Measurements from ENCODE around the gene BCL2L2. TPM values are rescaled to one million over a fixed set of nuclear protein-coding genes. Genes with fewer than 3 reads are reported as not detected.
A peak's percentile ranks its signal among the peaks of the same experiment; 100 is the strongest.

The BCL2L2 gene
- total RNA-seq, 2 experiments from 2014 or later, result 8.6 to 18.0 TPM

DNA sequence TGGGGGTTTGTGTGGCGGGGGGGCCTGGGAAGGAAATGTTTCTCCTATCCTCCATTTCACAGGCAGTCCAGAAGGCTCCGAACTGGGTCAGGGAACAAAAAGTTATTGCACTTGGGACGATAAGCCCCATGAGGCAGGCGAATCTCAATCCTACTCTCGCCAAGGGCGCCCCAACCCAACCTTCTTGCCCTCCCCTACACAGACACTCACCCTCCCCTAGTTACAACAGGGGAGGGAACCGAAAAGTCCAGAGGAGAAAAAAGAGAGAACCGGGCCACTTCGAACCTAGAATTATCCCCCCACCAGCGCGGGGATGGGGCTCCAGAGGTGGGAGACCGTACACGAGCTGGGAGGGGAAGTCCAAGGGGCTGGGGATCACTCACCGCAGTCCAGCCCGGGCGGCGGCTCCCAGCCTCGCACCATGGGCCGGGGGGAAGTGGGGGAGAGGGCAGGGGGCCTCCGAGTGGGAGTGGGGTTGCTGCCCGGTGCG is 21.1 kb upstream of the BCL2L2 start:
- Histone ChIP-seq H3K4me1 (ENCODE audit: insufficient read depth, low read length, poor library complexity, severe bottlenecking) (peaks cover 13% of the 10 kb centered on the region), H3K79me2 (ENCODE audit: insufficient read depth, low read depth, low read length) (peaks cover 14% of the 10 kb centered on the region; the same call in 1 of the 2 replicates), H2AFZ (ENCODE audit: low read length) (peak overlapping the region; percentile 72), H4K20me1 (ENCODE audit: insufficient read depth, low read length) (no peaks in the 10 kb centered on the region), H3K27ac (ENCODE audit: low read depth, low read length, poor library complexity, severe bottlenecking) (peak overlapping the region; percentile 9), H3K9me3 (ENCODE audit: low read length) (no peaks in the 10 kb centered on the region), H3K36me3 (ENCODE audit: insufficient read depth, low read length) (no peaks in the 10 kb centered on the region), H3K9me2 (ENCODE audit: insufficient read depth, low read length) (no peaks in the 10 kb centered on the region), H3K4me3 (ENCODE audit: low read depth, low read length, poor library complexity, severe bottlenecking) (peak overlapping the region; percentile 91), H3K4me2 (ENCODE audit: low read length) (peak overlapping the region; percentile 84)
- POLR2A ChIA-PET, result interaction anchor here (0.6 to 2.9 kb wide), 8 partner anchors 8 to 780 kb away, joined by 3 to 13 read pairs (median 5); partner anchors contain the start of genes BCL2L2 and PPP1R3E
- CTCF ChIA-PET (ENCODE audit: unreplicated experiment), result interaction anchor here (0.9 kb wide), 1 partner anchor 165 kb away, joined by 3 read pairs; no protein-coding TSS in a partner anchor
- intact Hi-C loops (cut with micrococcal nuclease; ENCODE audit: unreplicated experiment), result loop anchor here (1.0 to 5.0 kb wide), 2 partner anchors 16 to 163 kb away; no protein-coding TSS in a partner anchor
- BruUV-seq (replicated peaks), result no TSS peak
- no peak for DNase-seq (ENCODE audit: low spot score)
- TF ChIP-seq, protein P1, sequence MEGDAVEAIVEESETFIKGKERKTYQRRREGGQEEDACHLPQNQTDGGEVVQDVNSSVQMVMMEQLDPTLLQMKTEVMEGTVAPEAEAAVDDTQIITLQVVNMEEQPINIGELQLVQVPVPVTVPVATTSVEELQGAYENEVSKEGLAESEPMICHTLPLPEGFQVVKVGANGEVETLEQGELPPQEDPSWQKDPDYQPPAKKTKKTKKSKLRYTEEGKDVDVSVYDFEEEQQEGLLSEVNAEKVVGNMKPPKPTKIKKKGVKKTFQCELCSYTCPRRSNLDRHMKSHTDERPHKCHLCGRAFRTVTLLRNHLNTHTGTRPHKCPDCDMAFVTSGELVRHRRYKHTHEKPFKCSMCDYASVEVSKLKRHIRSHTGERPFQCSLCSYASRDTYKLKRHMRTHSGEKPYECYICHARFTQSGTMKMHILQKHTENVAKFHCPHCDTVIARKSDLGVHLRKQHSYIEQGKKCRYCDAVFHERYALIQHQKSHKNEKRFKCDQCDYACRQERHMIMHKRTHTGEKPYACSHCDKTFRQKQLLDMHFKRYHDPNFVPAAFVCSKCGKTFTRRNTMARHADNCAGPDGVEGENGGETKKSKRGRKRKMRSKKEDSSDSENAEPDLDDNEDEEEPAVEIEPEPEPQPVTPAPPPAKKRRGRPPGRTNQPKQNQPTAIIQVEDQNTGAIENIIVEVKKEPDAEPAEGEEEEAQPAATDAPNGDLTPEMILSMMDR (conservative IDR thresholded peaks at IDR 0.05; ENCODE audit: low read length), result no peak
- no peak for TF ChIP-seq EZH2phosphoT487 (IDR thresholded peaks at IDR 0.05; ENCODE audit: borderline replicate concordance, low read depth, low read length)

DNA sequence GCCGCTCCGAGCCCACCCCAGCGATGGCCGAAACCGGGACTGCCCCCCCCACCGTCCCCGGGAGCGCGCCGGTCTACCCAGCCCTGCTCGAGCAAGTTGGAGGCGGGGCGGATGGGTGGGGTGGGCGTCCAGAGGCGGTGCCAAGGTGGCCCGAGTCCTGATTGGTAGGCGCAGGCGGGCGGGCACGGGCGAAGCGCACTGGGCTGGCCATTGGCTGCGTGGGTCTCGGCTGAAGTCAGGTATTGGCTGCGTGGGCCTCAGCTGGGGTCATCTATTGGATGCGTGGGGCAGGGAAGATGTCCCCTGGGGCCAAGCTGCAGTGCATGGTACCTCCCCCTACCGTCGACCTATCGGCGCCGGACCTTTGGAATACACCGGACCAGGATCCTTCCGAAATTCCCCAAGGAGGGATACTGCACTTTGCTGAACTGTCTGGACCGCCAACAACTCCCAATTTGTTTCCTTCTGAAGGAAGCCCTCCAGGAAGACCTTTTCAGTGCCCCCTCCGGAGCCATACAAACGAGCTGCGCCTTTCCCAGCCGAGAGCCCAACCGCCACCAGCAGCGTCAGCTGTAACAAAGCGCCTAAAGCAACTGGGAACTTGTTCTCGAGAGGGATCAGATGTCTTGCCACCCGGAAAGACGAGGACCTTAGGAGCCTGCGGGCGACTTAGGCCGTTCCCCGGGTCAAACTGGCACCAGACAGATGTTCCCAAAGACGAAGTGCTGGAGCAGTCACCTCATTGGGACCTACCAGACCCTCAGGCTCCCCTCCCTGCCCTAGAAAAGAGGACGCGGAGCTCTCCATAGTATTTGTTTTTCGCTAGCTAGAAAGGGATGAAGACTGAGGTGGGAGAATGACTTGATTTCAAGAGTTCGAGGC is 20.4 kb upstream of the BCL2L2 start, which contains the start of gene HOMEZ:
Gene HOMEZ, minus strand, starts transcription at position 113 of the 882 bp plus-strand sequence. CDS start 180 bp downstream, outside the sequence.
- DNase-seq (ENCODE audit: low spot score), result peak; percentile 98
- Histone ChIP-seq H3K9me3 (ENCODE audit: low read length) (no peaks in the 10 kb centered on the region), H3K27ac (ENCODE audit: low read depth, low read length, poor library complexity, severe bottlenecking) (peak within 1 kb of the TSS; percentile 28), H2AFZ (ENCODE audit: low read length) (peak within 1 kb of the TSS; percentile 91), H4K20me1 (ENCODE audit: insufficient read depth, low read length) (no peaks in the 10 kb centered on the region), H3K4me3 (ENCODE audit: low read depth, low read length, poor library complexity, severe bottlenecking) (peak within 1 kb of the TSS; percentile 91), H3K4me1 (ENCODE audit: insufficient read depth, low read length, poor library complexity, severe bottlenecking) (peaks cover 13% of the 10 kb centered on the region), H3K79me2 (ENCODE audit: insufficient read depth, low read depth, low read length) (peaks cover 14% of the 10 kb centered on the region; the same call in 1 of the 2 replicates), H3K36me3 (ENCODE audit: insufficient read depth, low read length) (no peaks in the 10 kb centered on the region), H3K4me2 (ENCODE audit: low read length) (peak within 1 kb of the TSS; percentile 89), H3K9me2 (ENCODE audit: insufficient read depth, low read length) (no peaks in the 10 kb centered on the region)
- TF ChIP-seq, protein P1 (conservative IDR thresholded peaks at IDR 0.05; ENCODE audit: low read length), result peak; percentile 27; the same call in 1 of the 2 replicates
- no peak for TF ChIP-seq EZH2phosphoT487 (IDR thresholded peaks at IDR 0.05; ENCODE audit: borderline replicate concordance, low read depth, low read length)
- ChIA-PET CTCF (ENCODE audit: unreplicated experiment) (interaction anchor here (0.7 to 1.0 kb wide), 5 partner anchors 14 to 495 kb away, joined by 3 to 4 read pairs (median 3); partner anchors contain the start of genes PABPN1 and PPP1R3E), POLR2A (interaction anchor here (0.7 to 2.9 kb wide), 7 partner anchors 9 to 780 kb away, joined by 3 to 13 read pairs (median 6); partner anchors contain the start of genes BCL2L2 and PPP1R3E)
- intact Hi-C loops (cut with micrococcal nuclease; ENCODE audit: unreplicated experiment), result loop anchor here (1.0 to 5.0 kb wide), 2 partner anchors 15 to 164 kb away; no protein-coding TSS in a partner anchor
- no TSS peak for BruUV-seq (replicated peaks)
